Fibroblast of skin of left biceps (primary cell): Measurements from ENCODE around the gene ATP10A.
"Not testable (repeated sequence)": the region's sequence is repeated elsewhere in the genome, so short reads cannot be mapped to it uniquely, and the experiment has no call there.

Experiments used
- DNase-seq, 2 experiments: peaks; one replicate each; pipeline ENCODE4 v3.0.0-alpha.2; 2013; ENCODE audit warnings: low read depth in 2 of 2

The ATP10A gene

GRCh38 chr15:25649390-25649789, 213.7 kb downstream of the ATP10A start:
- DNase-seq = no peak

- no peak for DNase-seq
Observed at GRCh38 chr15:25643120-25643519, 220.0 kb downstream of the ATP10A start.

GRCh38 chr15:25641762-25642161, 221.4 kb downstream of the ATP10A start:
- DNase-seq = no peak

- no peak for DNase-seq
Observed at GRCh38 chr15:25641361-25641760, 221.8 kb downstream of the ATP10A start.

- not testable (repeated sequence) for DNase-seq
Observed at GRCh38 chr15:25640959-25641358, 222.2 kb downstream of the ATP10A start.

- no peak for DNase-seq
Observed at GRCh38 chr15:25640381-25640780, 222.7 kb downstream of the ATP10A start.

GRCh38 chr15:25636486-25636885, 226.6 kb downstream of the ATP10A start:
- not testable (repeated sequence) for DNase-seq

- no peak for DNase-seq
Observed at GRCh38 chr15:25635191-25635590, 227.9 kb downstream of the ATP10A start.

- no peak for DNase-seq
Observed at GRCh38 chr15:25633862-25634261, 229.3 kb downstream of the ATP10A start.

- DNase-seq = no peak
Observed at GRCh38 chr15:25631971-25632370, 231.2 kb downstream of the ATP10A start.
